Suppressor macrophage treated with lipopolysaccharide for 4 hours (primary cell): ENCODE data around the gene IFI27L1.
"Not testable (repeated sequence)": the region's sequence is repeated elsewhere in the genome, so short reads cannot be mapped to it uniquely, and the experiment has no call there.

ENCODE experiments used
- DNase-seq: peaks from one replicate; pipeline ENCODE4 v3.0.0-alpha.2; 2020

IFI27L1 gene

DNA sequence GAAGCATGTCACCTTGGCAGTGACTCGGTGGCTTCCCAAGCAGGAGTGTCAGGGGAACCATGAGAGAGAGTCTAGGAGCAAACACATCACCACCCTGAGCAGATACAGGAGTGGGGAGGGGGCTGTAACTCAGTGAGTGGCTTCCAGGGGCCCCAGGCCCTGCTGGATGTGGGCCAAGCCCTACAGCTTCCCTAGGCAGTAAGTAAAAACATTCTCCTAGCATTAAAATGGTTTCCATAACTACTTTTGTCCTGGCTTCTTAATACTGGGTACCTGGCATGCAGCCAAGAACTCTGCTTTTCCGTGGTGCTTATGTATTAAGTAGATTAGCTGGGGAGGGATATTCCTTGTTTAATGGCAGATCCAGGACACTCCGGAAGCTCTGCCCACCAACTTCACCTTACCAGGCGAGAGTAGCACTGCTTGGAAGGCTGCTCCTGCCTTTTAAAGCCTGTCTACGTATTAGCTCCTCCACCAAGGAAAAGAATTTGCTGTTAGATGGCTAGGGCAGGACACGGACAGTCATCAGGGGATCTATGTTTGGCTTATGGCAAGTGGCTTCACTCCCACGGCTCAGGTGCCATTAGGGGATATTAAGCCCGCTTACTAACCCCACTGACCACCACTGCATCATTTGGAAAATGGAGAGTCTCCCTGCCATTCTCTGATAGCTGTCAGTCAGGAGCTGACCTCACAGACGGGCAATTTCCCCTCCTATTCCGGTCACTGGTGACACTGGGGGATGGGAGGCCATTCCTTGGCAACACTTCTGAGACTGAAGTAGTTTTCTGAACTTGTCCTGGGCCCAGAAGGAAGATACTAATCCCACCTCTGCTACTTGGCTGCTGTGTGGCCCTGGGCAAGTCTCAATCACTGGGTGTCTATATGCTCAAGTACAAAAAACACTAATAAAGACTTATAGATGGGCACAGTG, 32.2 kb upstream of the IFI27L1 start:
- no peak for DNase-seq

DNA sequence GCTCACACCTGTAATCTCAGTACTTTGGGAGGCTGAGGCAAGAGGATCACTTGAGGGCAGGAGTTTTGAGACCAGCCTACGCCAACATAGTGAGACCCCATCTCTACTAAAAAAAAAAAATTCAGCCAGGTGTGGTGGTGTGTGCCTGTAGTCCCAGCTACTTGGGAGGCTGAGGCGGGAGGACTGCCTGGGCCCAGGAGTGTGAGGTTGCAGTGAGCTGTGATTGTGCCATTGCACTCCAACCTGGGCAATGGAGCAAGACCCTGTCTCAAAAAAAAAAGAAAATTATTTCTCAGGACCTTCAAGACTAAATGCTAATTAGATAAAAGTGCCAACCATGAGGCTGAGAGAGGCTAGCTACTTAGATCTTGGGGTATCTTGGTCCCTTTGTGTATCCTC, 31.5 kb upstream of the IFI27L1 start:
- no peak for DNase-seq

DNA sequence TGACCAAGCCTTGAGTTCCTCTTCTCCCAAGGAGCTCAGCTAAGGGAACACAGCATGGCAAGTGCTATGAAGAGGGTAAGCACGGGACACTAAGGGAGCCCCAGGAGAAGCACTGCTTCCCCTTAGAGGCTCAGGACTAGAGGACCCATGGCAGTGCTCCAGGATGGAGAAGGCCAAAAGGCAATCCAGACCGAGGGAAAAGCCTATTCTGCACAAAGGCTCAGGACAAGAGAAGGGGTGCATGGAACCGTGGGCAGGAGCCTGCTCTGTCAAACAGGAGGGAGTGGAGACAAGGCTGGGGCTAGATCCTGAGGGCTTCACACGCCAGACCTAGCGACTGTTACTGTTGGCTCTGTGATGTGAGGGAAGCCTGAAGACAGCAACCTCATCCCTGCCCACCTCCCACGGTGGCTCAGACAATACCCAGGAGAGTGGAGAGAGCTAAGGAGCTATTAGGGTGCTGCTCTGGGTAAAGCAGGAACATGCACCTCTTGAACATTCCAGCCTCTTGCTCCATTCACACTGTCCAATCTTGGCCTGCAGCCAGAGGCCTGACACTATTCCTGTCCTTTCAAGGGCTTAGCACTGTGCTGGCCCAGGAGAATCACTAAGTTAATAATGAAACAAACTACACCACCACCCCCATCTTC, 30.8 kb upstream of the IFI27L1 start:
- no peak for DNase-seq

DNA sequence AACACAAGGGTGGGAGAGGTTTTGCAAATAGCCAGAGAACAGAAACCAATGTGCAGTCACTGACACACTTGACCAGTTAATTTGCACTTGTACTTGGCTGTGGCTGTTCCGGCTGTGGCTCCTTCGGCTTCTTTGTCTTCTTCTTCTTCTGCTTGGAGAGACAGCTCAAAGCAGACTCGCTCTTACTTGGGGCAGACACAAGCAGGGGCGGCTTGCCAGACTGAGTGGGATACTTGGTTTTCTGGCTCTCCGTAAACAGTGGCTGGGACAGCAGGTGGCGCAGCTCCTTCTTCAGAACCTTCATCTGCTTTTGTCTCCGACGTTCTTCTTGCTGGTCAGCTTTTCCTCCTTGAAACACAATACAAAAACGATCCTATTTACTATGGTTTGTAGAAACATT, 30.0 kb upstream of the IFI27L1 start:
- no peak for DNase-seq

DNA sequence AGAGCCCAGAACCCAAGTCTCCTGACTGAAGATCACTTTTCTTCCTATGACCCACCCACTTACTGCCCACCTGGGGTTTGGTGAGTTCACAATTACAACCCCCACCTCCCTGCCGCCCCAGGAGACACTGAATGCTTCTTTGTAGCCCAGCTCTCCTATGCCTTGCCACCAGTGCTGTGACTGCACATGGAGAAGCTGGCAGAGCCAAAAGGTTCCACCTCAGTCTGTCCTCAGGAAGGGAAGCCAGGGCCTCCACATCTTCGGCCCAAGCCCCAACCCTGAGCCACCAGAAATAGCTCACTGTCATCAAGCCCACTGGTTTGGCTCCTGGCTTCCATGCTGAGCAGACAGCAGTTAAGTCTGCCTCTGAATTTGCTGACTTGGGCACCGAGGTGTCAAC, 29.3 kb upstream of the IFI27L1 start:
- DNase-seq = no peak

DNA sequence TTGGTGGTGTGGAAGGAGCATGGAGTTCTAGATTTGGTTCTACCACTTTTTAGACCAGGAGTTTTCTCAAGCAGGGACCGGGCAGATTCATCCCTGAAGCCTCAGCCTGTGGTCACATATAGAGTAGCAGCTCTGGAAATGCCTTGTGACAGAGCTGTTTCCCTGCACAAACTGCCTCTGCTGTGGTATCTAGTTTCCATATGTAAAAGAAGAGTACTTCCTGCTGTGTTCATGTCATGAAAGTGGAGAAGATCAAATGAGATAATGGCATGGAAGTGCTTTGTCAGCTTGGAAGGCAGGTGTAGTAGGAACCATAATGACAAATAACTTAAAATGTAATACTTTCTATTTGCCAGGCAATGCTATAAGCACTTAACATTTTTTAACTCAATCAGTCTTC, 28.9 kb upstream of the IFI27L1 start:
- DNase-seq = no peak

DNA sequence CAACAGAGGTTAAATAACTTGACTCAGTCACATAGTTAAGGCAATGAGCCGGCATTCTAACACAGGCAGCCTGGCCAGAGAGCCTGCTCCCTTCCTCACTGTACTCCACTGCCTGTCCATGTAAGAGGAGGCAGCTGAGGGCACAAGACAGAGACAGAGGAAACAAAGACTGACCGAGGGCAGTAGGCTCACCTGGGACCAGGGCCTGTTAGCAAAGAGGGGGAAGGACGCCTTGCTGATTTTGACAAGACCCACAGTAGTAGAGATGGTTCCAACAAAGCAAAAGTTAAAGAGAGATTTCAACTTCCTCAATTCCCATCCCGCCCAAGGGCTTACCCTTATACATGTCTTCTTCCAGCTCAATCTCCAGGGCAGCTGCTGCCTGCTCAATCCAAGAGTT, 28.4 kb upstream of the IFI27L1 start:
- no peak for DNase-seq

DNA sequence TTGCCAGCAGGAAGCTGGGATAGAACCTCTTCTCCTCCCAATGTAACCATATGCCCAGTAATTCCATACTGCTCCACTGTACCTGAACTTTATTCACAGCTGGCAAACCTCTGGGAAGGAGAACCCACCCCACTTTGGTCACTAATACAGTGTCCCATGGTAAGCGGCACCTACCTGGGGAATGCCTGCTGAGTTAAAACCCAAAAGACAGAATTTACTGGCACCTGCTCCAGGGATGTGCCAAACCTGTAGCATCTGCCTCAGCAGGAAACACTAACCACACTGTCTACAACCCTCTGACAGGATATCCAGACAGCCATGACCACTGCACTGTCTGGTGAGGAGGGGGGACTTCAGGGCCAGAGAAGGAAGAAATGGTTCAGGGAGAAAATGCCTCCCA, 26.7 kb upstream of the IFI27L1 start:
- no peak for DNase-seq

DNA sequence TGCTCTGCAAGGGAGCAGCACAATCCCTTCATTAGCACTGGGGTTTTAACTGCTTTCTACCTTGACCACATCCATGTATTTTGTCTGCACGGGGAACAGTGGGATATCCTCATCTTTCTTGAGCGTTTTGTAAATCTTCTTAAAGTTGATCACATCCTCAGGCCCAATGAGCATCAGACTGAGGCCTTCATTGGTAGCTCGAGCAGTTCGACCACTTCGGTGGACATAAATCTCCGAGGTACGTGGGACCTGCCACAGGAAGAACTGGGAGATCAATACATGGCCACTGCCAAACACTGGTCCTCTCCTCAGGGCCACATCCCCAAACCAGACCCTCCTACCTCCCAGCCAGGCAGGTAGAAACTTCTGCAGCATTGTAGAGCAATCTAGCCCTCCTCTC, 26.2 kb upstream of the IFI27L1 start:
- DNase-seq = no peak

DNA sequence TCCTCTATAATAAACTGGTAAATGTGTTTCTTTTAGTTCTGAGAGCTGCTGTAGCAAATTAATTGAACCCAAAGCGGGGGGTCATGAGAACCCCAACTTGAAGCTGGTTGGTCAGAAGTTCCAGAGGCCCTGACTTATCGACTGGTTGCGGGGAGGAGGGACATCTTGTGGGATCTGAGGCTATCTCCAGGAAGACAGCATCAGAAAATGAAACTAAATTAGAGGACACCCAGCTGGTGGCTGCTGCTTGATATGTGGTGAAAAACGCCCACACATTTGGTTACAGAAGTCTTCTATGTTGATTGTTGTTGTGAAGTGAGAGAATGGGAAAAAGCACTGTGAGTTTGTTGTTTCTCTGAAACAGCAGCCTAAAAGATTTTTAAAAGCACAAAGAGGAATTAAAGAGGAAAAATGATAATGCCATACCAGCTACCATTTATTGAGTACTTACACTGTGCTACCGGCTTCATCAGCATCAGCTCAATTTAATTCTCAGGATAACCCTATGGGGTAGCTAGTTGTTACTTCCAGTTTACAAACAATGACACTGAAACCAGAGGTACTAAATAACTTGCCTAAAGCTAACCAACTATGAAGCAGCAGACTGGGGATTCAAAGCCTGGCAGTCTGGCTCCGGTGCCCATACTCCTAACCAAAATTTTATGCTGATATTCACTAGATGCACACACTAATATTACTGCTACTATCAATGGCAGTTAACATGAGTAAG, 24.4 kb upstream of the IFI27L1 start:
- peak; percentile 72 for DNase-seq

DNA sequence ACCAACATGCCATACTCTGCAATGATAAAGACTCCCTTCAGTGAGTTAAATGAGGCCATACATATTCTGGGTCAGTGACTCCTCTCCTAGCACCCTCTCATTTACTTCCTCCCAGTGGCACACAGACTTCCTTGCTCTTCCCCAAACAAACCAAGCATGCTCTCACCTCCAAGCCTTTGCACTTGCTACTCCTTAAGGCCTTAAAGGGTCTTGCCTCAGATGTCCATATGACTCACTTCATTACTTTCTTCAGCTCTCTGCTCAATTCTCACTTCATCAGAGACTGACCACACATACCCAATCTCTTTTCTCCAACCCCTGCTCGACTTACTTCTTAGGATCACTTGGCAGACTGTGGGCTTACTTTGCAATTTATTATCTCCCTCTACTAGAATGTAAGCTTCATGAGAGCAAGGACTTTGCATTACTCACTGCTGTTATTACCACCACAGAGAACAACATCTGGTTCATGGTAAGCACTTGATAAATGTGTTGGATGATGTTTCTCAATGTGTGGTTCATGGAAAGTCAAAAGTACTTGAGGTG, 22.9 kb upstream of the IFI27L1 start:
- no peak for DNase-seq

DNA sequence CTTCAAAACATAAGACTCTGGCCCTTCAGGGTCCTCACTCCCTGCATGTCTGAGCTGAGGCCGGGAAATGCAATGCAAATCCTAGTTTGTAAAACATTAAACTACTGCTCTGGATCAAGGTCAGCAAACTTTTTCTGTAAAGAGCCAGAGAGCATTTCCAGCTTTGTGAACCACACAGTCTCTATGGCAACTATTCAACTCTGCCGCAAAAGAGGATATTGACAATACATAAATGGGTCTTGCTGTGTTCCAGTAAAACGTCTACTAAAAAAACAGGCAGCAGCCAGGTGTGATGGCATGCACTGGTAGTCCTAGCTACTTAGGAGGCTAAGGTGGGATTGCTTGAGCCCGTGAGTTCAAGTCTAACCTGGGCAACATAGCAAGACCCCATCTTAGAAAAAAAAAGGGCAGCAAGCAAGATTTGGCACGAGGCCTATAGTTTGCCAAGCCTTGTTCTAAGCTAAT, 22.4 kb upstream of the IFI27L1 start:
- DNase-seq = no peak

DNA sequence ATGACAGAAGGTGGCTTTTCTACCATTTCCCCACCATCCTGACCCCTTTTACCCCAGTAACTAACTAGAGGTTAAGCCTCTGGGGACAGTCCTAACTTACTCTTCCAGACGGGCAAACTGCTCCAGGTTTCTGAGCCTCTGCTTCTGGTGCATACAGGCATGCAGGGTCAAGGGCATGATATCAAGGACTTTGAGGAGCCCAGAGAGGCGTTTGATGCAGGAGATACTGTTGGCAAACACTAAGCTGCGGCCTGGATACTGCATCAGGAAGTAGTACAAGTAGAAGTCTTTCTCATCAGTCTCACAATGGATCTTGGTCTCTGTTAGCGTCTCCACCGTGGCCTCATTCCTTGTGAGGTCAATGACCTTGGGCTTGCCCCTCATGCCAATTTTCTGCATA, 21.1 kb upstream of the IFI27L1 start:
- no peak for DNase-seq

DNA sequence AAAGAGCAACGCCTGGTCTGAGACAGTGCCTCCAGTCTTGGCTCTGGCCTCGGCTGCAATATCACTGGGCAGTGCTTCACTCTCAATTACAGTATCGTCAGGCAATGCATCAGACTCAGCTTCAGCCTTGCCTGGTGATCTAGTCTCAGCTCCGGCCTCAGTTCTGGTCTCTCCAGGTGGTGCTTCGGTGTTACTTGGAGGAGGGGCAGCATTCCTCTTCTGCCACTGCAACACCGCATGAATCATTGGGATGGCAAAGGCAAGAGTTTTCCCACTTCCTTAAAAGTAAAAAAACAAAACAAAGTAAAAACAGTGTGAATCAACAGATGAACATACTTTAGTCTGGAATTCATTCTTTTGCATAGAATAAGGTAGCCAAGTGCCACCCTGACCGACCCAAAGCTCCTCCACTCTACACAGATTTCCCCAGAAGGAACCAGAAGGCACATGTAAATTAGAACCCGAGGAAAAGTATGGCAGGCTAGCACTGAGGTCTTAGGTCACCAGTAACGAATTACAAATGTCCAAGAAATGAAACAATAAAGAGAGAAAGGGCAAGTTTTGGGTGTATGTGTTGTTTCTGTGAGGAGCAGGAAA, 18.7 kb upstream of the IFI27L1 start:
- no peak for DNase-seq

DNA sequence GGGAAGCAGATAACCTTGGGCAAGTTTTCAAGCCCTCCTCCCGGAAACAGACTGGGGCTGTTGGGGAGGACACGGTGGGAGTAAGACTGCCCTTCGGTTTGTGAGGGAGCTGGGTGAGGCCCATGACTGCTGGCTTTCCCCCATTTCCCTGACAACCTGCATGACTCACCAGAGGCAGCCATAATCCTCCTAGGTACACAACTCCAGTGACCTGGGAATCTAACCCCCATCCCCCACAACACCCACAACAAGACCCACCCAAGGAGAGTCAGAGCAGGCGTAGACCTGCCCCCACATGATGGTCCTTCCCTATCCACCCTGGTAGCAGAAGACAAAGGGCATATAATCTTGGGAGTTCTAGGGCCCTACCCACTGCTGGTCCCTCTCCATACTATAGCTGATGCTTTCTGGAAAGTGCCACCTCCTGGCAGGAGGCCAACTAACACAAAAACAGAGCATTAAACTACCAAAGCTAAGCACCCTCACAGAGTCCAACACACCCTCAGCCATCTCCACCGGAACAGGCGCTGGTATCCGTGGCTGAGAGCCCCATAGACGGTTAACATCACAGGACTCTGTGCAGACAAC, 14.9 kb upstream of the IFI27L1 start:
- DNase-seq = no peak

DNA sequence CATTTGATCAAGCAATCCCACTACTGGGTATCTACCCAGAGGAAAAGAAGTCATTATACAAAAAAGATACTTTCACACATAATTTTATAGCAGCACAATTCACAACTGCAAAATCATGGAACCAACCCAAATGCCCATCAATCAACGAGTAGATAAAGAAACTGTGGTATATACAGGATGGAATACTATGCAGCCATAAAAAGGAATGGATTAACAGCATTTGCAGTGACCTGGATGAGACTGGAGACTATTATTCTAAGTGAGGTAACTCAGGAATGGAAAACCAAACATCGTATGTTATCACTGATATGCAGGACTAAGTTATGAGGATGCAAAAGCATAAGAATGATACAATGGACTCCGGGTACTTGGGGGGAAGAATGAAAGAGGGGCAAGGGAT, 9.0 kb upstream of the IFI27L1 start:
- DNase-seq = not testable (repeated sequence)

DNA sequence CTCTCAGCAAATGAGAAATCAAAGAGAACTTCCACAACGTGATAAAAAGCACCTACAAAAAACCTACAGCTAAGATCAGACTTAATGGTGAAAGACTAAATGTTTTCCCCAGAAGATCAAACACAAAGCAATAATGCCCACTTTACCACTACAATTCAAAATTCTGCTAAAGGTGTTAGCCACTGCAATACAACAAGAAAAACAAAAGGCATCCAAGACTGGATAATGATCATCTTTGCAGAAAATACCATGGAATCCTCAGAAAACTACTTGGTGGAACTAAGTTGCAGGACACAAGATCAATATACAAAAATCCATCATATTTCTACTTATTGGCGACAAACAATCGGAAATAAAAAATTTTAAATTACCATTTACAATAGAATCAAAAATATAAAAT, 6.6 kb upstream of the IFI27L1 start:
- DNase-seq = no peak

DNA sequence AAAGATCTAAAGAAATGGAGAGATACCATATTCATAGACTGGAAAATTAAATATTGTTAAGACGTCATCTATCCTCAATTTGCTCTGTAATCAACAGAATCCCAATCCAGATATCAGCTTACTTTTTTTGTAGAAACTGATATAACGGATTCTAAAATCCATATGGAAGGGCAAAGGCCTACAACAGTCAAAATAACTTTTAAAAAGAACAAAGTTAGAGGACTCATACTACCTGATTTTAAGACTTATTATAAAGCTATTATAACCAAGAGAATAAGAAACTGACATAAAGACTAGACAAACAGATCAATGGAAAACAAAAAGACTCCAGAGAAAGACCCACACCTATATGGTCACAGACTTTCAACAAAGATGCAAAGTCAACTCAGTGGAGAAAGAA, 6.1 kb upstream of the IFI27L1 start:
- DNase-seq = no peak

DNA sequence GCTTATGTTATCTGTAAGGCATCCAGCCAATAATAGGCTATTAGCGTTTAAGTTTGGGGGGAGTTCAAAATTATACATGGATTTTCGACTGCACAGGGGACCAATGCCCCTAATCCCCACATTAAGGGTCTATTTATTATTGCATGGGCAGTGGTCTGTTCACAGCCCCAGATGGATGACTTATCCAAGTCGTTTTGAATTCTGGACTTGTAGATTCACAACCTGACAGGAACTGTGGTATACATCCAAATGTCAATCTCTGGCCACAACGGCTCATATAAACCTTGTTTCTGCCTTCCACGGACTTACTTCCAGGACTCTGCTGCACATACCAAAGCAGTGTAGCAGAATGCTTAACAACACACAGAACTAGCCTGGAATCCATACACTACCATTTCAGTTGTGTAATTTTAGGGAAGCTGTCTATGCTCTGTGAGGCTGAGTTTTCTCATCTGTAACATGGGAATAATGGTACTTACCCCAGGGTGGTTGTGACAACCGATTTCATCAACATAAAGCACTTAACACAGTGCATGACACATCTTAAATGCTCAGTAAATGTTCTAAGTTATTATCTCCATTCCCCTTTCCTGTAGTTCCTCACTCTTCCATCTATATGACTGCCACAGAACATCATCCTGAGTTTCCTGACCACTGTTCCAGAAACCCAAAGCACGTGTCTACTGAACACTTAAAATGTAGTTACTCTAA, 3.8 kb upstream of the IFI27L1 start:
- peak; percentile 17 for DNase-seq

DNA sequence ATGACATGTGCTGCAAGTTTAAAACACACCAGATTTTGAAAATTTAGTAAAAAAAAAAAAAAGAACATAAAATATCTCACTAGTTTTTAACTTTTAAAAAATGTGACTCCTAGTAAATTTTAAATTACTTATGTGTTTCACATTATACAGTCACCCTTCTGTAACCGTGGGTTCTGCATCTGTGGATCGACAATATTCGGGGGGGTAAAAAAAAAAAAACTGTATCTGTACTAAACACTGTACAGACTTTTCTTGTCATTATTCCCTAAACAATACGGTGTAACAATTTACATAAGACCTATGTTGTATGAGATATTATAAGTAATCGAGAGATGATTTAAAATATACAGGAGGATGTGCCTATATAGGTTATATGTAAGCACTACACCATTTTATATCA, 3.3 kb upstream of the IFI27L1 start:
- no peak for DNase-seq

DNA sequence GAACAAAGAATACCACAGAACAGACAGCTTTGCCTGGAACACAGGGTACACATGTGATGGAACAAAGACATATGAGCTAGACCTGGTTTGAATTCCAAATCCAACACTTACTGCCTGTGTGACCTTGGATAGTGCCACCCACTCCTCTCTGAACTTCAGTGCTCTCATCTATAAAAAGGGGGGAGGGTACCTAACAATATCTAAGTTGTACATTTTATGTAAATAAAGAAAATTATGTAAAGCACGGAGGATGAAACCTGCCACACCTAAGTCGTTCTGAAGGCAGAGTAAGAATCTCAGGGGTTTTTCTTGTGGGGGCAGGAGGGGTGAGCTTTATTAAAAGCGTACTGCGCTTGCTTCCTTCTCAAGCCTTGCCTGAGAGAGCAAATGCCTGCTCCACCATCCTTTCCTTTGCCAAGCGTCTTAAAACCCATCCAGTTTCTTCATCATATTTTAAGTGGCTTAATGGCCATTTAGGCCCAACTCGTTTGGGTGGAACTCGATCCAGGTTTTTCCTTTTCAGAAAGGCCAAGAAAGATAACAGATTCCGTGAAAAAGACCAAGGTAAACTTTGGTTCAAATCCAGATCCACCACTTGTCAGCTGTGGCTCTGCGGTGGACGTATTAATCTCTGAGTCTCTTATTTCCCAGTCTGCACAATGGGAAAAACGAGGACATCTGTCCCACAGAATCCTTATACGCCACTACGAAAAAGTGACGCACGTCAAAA, 1.1 kb upstream of the IFI27L1 start:
- DNase-seq = peak; percentile 65
